Esophagus muscularis mucosa (tissue), 4 donors: ENCODE data around the gene GFPT1.

Experiments
- EP300 ChIP-seq: sonication (generic); formaldehyde crosslinking; IDR thresholded peaks from one replicate; pipeline ENCODE4 v1.6.1; 2017; ENCODE audit warnings: antibody characterized with exemption
- POLR2A ChIP-seq: fragments of 450-650 bp; IDR thresholded peaks from one replicate; pipeline ENCODE4 v1.6.1; 2017; ENCODE audit warnings: antibody characterized with exemption, moderate library complexity, mild to moderate bottlenecking, low read depth
- POLR2AphosphoS5 ChIP-seq, 2 donors: sonication (generic); formaldehyde crosslinking; IDR thresholded peaks; one replicate each; pipeline ENCODE4 v1.6.1; 2017; ENCODE audit warnings: antibody characterized with exemption in 2 of 2
- TF ChIP-seq, protein P1 (sequence below), 3 experiments: fragments of 200-600 bp in 2 of 3; fragments of 450-650 bp in 1 of 3; sonication (generic) in 2 of 3; IDR thresholded peaks; one replicate each; pipeline ENCODE4 v1.5.1; 2017 to 2019; ENCODE audit warnings: antibody characterized with exemption in 3 of 3, mild to moderate bottlenecking in 2 of 3, moderate library complexity in 1 of 3

- TF ChIP-seq, protein P1, sequence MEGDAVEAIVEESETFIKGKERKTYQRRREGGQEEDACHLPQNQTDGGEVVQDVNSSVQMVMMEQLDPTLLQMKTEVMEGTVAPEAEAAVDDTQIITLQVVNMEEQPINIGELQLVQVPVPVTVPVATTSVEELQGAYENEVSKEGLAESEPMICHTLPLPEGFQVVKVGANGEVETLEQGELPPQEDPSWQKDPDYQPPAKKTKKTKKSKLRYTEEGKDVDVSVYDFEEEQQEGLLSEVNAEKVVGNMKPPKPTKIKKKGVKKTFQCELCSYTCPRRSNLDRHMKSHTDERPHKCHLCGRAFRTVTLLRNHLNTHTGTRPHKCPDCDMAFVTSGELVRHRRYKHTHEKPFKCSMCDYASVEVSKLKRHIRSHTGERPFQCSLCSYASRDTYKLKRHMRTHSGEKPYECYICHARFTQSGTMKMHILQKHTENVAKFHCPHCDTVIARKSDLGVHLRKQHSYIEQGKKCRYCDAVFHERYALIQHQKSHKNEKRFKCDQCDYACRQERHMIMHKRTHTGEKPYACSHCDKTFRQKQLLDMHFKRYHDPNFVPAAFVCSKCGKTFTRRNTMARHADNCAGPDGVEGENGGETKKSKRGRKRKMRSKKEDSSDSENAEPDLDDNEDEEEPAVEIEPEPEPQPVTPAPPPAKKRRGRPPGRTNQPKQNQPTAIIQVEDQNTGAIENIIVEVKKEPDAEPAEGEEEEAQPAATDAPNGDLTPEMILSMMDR (IDR thresholded peaks at IDR 0.05), result no peak
- no peak for TF ChIP-seq POLR2A
- no peak for TF ChIP-seq EP300
- no peak for TF ChIP-seq POLR2AphosphoS5 (IDR thresholded peaks at IDR 0.05)
Observed at GRCh38 chr2:69285379-69285894, 101.6 kb downstream of the GFPT1 start.
